Pancreas (tissue), 10 donors: ENCODE measurements around the gene INSR. TPM values are rescaled to one million over a fixed set of nuclear protein-coding genes. Genes with fewer than 3 reads are reported as not detected.

Experiments used
- ATAC-seq, 4 donors: fragments of 200-7000 bp; cut with Tn5 transposase; one replicate each; pipeline versions ENCODE4 v1.8.0 to v1.9.1; 2020; ENCODE audit warnings: mild to moderate bottlenecking in 4 of 4, moderate library complexity in 4 of 4
- DNase-seq, 6 donors: peaks; one replicate each; pipeline ENCODE4 v3.0.0-alpha.2; 2020
- FAIRE-seq: peaks from 2 replicates; lab custom pipeline; 2012; peaks lifted over from hg19 to GRCh38; lab: Jason Lieb, UNC
- H3K27ac ChIP-seq, 4 donors: fragments of 200-600 bp; sonication (generic); 1 replicate in 3 of 4; 2 replicates in 1 of 4; pipeline versions ENCODE4 v1.5.0 to v1.8.0; 2020
- H3K27me3 ChIP-seq, 4 donors: fragments of 200-600 bp; one replicate each; pipeline ENCODE4 v1.8.0; 2021
- H3K36me3 ChIP-seq, 3 donors: fragments of 200-600 bp; sonication (generic) in 1 of 3; one replicate each; pipeline versions ENCODE4 v1.5.0 to v1.8.0; 2020 to 2021
- H3K4me1 ChIP-seq, 3 donors: fragments of 200-600 bp; one replicate each; pipeline ENCODE4 v1.8.0; 2021
- H3K4me3 ChIP-seq, 4 donors: fragments of 200-600 bp; sonication (generic) in 2 of 4; one replicate each; pipeline versions ENCODE4 v1.5.0 to v1.8.0; 2020 to 2021
- H3K9me3 ChIP-seq, 4 donors: fragments of 200-600 bp; one replicate each; pipeline ENCODE4 v1.8.0; 2021
- WGBS, 2 donors: extraction: QIAGEN DNeasy Blood & Tissue Kit; methylation state at CpG; one replicate each; pipeline ENCODE4 v1.1.7; 2013; 5-methylcytosine and 5-hydroxymethylcytosine counted together
- intact Hi-C, 3 donors: fragments of 100-400 bp; cut with DNase I; formaldehyde crosslinking; loops; one replicate each; pipeline versions ENCODE4 v1.11.1 to v1.14.2; 2022
- polyA plus RNA-seq, 2 donors: library from polyadenylated mRNA; stranded (reverse); fragments of 200-250 nt; gene quantifications; one replicate each; pipeline ENCODE4 v1.2.3, GENCODE V29; 2013
- total RNA-seq, 6 donors: library from RNA; stranded (reverse); fragmentation: NEBNext Ultra II Directional in 4 of 6; extraction: Animal tissue kit (Norgen Biotek cat#: 25700) in 4 of 6; gene quantifications; one replicate each; pipeline versions ENCODE4 v1.2.1 to v1.2.4, GENCODE V29; 2021 to 2023
- TF ChIP-seq, protein P1 (sequence below), 4 donors: fragments of 200-600 bp; sonication (generic) in 3 of 4; IDR thresholded peaks; one replicate each; pipeline versions ENCODE4 v1.5.0 to v1.8.0; 2021; ENCODE audit warnings: antibody characterized with exemption in 4 of 4
- donor health status: healthy with polysubstance abuse.
- donor health status: DM: no; HTN: no; CAD: no; lungs with moderate emphysema.
- donor health status: DM: no; HTN: no; CAD: no.
- donor health status: control.
- donor health status: control.
- donor health status: Bipolar disorder and iron deficiency.
- donor health status: DM: yes; HTN: yes; CAD: no.
- donor health status: DM: no; HTN: no; CAD: no.
- donor health status: DM: no; HTN: no; CAD: no.
- donor health status: DM: yes; HTN: yes; CAD: no.

Gene INSR
- total and polyA plus RNA-seq, 8 donors = 45.1 to 205 (median 120) TPM

DNA sequence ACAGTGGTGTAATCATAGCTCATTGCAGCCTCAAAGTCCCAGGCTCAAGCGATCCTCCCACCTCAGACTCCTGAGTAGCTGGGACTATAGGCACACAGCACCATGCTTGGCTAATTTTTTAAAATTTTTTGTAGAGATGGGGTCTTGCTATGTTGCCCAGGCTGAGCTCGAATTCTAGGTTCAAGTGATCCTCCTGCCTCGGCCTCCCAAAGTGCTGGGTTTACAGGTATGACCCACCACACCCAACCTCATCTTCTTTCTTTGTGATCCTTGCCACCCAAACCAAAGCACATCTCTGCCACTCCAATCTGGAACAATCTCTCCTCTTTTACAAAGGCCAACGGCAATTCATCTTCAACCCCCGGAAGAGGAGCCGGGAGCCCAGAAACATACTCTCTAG is 38.6 kb downstream of the INSR start:
- no peaks in the 10 kb centered on the region for H3K36me3 ChIP-seq
- H3K4me1 ChIP-seq = peaks cover 24 to 63% (median 42%) of the 10 kb centered on the region in 3 donors
- DNase-seq (no peak), FAIRE-seq (no peak), ATAC-seq (no peak)
- TF ChIP-seq, protein P1, sequence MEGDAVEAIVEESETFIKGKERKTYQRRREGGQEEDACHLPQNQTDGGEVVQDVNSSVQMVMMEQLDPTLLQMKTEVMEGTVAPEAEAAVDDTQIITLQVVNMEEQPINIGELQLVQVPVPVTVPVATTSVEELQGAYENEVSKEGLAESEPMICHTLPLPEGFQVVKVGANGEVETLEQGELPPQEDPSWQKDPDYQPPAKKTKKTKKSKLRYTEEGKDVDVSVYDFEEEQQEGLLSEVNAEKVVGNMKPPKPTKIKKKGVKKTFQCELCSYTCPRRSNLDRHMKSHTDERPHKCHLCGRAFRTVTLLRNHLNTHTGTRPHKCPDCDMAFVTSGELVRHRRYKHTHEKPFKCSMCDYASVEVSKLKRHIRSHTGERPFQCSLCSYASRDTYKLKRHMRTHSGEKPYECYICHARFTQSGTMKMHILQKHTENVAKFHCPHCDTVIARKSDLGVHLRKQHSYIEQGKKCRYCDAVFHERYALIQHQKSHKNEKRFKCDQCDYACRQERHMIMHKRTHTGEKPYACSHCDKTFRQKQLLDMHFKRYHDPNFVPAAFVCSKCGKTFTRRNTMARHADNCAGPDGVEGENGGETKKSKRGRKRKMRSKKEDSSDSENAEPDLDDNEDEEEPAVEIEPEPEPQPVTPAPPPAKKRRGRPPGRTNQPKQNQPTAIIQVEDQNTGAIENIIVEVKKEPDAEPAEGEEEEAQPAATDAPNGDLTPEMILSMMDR (IDR thresholded peaks at IDR 0.05) = no peak
- no peaks in the 10 kb centered on the region for H3K27me3 ChIP-seq
- intact Hi-C loops = no loop called here
- WGBS, 2 donors = 90 to 96% methylated on average over 6 of the region's 6 CpGs
- H3K4me3 ChIP-seq = no peak overlapping the region
- no peaks in the 10 kb centered on the region for H3K9me3 ChIP-seq
- H3K27ac ChIP-seq = peak overlapping the region in 3 of 4 donors; percentile 76 to 88 (median 81)

DNA sequence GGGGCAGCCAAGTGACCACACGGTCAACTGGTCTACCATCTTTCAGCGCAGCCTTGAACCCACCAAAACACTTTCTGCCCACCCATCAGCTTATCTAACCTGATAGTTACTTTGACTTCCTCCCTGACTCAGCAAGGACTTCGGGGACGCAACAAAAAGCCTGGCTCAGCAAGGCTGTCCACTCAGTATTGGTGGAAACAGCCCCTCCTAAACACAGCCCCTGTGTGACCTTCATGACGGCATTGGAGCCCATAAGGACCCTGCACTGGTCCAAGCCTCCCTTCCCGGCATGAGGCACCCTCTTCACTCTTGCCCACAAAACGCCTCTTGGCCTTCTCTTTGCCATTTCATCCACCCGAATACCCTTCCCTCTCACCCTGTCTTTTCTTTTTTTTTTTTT is 39.1 kb downstream of the INSR start:
- H3K4me3 ChIP-seq = no peak overlapping the region
- no peaks in the 10 kb centered on the region for H3K27me3 ChIP-seq
- no peaks in the 10 kb centered on the region for H3K36me3 ChIP-seq
- intact Hi-C loops = no loop called here
- FAIRE-seq = no peak
- 56 to 60% methylated on average over 8 of the region's 8 CpGs for WGBS, 2 donors
- ATAC-seq = peak in 3 of 4 donors; percentile 10 to 27 (median 16)
- TF ChIP-seq, protein P1 (IDR thresholded peaks at IDR 0.05) = no peak
- H3K9me3 ChIP-seq = no peaks in the 10 kb centered on the region
- peak in 2 of 6 donors; percentile 33 to 42 for DNase-seq
- H3K4me1 ChIP-seq = peaks cover 24 to 60% (median 41%) of the 10 kb centered on the region in 3 donors
- peak overlapping the region; percentile 28 to 88 (median 60) for H3K27ac ChIP-seq

DNA sequence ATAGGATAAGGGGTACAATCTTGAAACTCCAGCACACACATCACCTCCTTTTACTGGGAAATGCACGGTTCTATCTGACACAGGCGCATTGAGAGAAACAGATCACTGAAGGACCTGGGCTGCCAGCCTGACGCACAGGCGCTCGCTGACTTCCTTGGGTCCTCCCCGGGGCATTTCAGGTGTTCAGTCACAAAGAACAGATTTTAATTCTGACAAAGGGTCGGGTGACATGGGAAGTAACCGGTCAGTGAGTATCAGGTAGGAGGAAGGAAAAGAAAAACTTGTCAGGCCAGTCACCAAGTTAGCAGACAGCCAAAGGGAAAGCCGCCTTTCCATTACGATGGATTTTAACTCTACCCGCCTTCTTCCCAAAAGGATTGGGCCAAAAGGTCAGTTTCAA is 39.6 kb downstream of the INSR start:
- Histone ChIP-seq H3K4me3 (no peak overlapping the region), H3K36me3 (no peaks in the 10 kb centered on the region), H3K27ac (peak overlapping the region; percentile 28 to 88 (median 60)), H3K27me3 (no peaks in the 10 kb centered on the region), H3K4me1 (peaks cover 24 to 57% (median 36%) of the 10 kb centered on the region in 3 donors), H3K9me3 (no peaks in the 10 kb centered on the region)
- peak; percentile 21 to 56 (median 48) for ATAC-seq
- WGBS, 2 donors = 26 to 34% methylated on average over 11 of the region's 11 CpGs
- FAIRE-seq = no peak
- TF ChIP-seq, protein P1 (IDR thresholded peaks at IDR 0.05) = no peak
- DNase-seq = peak in 3 of 6 donors; percentile 27 to 41 (median 41)
- intact Hi-C loops = no loop called here

DNA sequence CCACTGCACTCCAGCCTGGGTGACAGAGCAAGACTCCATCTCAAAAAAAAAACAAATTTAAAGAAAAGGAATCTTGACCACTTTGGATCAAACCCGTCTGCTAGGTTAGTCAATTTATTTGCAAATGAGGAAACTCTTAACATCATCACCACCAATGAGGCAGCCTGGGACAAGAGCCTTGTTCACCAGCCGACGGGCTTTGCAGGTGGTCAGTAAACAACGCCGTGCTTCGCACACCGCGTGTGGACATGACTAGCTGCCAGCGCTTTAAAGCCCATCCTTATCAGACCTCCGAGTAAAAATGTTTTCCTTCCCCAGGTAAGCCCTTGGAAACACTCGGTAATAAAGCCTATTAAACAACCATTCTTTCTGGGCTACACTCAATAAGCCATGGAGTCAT is 41.9 kb downstream of the INSR start:
- H3K27ac ChIP-seq = peak overlapping the region in 3 of 4 donors; percentile 28 to 73 (median 53)
- no peaks in the 10 kb centered on the region for H3K27me3 ChIP-seq
- no peak overlapping the region for H3K4me3 ChIP-seq
- peak in 3 of 6 donors; percentile 61 to 76 (median 64) for DNase-seq
- TF ChIP-seq, protein P1 (IDR thresholded peaks at IDR 0.05) = no peak
- peaks cover 8 to 47% (median 19%) of the 10 kb centered on the region in 3 donors for H3K4me1 ChIP-seq
- no peaks in the 10 kb centered on the region for H3K36me3 ChIP-seq
- FAIRE-seq = no peak
- peak; percentile 10 to 60 (median 20) for ATAC-seq
- WGBS, 2 donors = 45 to 46% methylated on average over 11 of the region's 11 CpGs
- intact Hi-C loops = no loop called here
- H3K9me3 ChIP-seq = no peaks in the 10 kb centered on the region

DNA sequence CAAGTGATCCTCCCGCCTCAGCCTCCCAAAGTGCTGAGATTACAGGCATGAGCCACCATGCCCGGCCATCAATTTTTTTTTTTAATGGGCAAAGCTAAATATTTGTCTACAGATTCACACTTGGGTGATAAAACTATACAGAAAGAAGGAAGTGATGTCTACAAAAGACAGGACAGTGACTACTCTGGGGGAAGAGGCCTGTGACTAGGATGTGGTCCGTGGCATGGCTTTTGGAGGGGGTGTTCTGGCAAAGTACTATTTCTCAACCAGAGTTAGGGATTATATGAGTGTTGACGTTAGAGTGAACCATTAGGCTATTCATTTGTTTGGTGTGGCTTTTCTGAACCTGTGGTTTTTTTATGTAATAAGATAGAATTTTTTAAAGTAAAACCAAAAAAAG is 42.7 kb downstream of the INSR start:
- Histone ChIP-seq H3K9me3 (no peaks in the 10 kb centered on the region), H3K36me3 (no peaks in the 10 kb centered on the region), H3K27ac (peak overlapping the region in 1 of 4 donors; percentile 73), H3K4me3 (no peak overlapping the region), H3K4me1 (peaks cover 4 to 40% (median 13%) of the 10 kb centered on the region in 3 donors), H3K27me3 (no peaks in the 10 kb centered on the region)
- intact Hi-C loops = no loop called here
- FAIRE-seq (no peak), ATAC-seq (no peak), DNase-seq (no peak)
- TF ChIP-seq, protein P1 (IDR thresholded peaks at IDR 0.05) = no peak
- 78 to 80% methylated on average over 4 of the region's 4 CpGs for WGBS, 2 donors
